Stimulated activated CD8-positive, alpha-beta memory T cell treated with anti-CD3 and anti-CD28 coated beads, Interleukin-2, amount 100 ng/mL, for 1 hour (primary cell): ENCODE results near the gene ZNFX1.

Experiments
- DNase-seq, 2 donors: peaks; one replicate each; pipeline ENCODE4 v3.0.0-alpha.2; 2020; ENCODE audit warnings: low read depth in 2 of 2

The ZNFX1 gene

DNA sequence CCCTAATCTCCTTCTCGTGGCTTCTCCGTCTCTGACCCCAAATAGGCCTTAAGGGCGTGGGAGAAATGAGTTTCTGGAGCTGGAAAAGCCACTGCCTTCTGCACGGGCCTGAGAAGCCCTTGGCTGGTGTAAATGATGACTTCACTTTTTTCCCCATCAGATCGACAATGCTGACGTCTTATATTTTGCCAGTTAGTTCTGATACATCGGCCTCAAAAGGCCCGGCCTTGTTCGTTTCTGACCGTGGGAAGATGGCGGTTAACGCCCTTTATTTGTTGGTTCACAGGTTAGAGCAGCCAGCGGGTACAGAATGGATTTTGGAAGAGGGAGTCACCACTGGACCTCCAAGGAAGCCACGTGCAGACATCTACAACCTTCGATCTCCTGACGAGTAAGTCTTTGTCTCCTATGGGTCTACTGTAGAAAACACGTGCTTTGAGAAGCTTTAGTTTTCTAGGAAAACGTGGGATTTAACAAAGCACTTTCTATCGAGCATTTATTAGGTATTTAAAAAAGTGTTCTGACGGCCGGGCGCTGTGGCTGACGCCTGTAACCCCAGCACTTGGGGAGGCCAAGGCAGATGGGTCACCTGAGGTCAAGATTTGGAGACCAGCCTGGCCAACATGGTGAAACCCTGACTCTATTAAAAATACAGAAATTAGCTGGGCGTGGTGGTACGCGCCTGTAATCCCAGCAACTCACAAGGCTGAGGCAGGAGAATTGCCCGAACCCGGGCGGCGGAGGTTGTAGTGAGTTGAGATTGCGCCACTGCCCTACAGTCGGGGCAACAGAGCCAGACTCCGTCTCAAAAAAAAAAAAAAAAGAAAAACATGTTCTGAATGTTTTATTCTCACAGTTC, 1.2 kb upstream of the ZNFX1 start:
- peak in 1 of 2 donors; percentile 8 for DNase-seq

DNA sequence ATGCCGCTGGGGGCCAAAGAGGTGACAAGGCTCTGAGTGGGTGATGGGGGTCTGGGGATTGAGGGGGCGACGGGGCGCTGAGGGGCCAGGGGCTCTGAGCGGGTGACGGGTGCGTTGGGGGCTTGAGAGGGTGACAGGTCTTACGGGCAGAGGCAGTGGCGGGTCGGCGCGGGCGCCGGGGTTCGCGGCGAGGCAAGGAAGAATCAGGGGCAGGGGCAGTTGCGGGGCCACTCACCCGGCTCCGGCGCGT, 146 bp downstream of the ZNFX1 start:
- no peak for DNase-seq

DNA sequence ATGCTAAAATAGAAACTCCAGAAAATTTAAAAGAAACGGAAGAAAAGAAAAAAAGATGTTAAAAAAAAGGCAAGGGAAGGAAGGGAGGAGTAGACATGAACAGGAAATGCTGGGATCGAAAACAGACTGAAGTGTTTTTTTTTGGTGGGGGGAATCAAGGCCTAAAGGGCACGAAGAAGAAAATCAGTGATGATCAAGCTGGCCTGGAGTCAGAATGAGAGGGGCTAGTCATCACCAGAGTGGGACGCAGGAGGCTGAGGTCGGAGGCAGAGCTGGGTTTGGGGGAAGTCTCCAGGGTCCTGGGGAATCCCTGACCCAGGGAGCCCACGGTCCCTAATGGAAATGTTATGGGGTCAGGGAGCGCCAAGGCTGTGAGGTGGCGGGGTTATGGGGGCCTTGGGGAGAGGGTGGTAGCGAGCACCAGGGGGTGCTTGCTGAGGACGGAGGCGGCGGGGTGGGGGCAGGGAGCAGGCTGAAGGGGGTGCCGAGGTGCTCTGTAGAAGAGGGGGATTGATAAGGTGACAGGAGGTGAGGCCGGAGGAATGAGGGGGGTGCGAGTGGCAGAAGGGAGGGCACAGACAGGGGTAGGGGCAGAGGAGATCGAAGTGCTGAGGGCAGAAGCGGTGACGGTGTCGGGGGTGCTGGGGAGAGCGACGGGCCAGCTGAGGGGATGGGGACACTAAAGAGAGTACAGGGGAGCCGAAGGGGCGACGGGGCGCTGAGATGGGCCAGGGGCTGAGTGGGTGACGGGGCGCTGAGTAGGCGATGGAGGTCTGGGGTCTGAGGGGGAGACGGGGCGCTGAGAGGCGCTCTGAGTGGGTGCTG, 684 bp downstream of the ZNFX1 start:
- DNase-seq, result peak in 1 of 2 donors; percentile 15

DNA sequence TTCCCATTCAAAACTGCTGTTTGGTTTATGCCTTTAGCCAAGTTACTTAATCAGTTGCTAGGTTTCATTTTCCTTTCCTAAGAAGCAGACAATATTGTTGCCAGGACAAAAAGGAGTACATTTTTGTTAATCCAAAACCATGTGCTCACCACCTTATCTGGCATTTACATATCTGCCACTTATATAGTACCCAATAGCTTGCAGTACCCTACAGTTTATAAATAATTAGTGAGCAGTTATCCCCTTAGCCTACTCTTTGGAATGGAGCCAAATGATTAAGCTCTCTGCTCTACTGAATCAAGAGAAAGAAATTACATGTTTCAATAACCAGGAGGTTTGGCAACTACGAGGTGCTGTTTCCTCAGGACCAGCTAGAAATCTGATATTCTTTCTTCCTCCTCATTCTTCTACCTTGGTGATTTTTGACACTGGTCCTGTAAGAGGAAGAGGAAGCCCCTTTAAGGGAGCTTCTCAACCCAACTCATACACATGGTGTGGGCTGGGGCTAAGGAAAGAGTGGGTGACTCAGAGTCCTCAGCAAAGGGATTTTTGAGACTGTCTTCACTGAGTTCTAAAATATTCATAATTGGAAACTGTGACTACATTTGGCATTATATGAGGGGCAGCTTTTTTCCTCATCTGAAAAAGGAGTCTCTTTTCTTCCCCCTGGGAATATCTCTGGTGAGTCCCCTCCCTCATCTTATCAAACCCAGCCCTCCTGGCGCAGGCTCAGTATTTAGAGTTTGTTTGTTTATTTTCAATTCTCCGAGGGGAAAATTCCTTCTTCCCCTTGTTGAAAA, 1.5 kb downstream of the ZNFX1 start:
- peak in 1 of 2 donors; percentile 27 for DNase-seq

DNA sequence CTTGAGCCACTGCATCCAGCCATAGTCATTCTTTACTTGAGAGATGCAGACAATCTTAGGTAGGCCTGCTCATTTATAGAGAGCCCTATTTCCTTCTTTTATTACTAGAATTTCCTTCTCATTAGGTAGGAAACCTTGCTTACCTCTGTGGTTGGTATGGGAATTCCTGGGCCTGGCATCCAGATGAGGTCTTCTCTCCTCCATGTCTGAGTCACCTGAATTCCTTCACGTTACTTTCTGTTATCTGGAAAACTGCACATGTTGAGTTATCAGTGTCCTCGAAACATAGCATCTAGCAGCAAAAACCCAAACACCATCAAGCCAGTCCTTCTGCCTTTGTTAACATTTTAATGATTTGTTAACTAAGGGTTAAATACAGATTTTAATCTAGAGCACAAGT, 2.2 kb downstream of the ZNFX1 start:
- DNase-seq, result no peak

DNA sequence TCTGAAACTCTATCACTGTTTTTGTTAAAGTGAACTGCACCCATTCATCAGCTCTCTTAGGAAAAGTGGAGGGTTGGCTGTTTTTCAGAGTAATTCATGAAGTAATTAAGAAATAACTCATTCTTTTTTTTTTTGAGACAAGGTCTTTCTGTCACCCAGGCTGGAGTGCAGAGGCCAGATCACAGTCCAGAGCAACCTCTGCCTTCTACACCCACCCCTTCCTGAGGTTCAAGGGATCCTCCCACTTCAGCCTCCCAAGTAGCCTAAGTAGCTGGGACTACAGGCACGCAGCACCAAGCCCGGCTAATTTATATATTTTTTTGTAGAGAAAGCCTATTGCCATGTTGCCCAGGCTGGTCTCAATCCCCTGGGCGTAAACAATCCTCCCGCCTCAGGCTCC, 2.6 kb downstream of the ZNFX1 start:
- DNase-seq, result no peak

DNA sequence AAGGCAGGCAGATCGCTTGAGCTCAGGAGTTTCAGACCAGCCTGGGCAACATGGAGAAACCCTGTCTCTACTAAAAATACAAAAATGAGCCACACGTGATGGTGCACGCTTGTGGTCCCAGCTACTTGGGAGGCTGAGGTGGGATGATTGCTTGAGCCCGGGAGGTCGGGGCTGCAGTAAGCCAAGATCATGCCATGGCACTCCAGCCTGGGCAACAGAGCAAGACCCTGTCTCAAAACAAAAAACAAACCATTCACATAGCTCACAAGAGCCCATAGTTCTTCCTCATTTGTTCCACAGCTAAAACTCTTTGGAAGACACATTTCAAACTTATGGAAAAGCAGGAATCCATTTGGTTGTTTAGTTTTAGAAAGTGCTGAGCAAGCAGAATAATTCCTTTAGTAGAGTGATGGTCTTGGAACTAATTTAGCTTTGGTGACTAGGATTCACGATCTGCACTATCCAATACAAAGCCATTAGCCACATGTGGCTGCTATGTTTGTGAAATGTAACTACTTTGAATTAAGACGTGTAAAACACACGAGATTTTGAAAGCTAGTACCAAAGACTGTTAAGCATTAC, 4.1 kb downstream of the ZNFX1 start:
- no peak for DNase-seq

DNA sequence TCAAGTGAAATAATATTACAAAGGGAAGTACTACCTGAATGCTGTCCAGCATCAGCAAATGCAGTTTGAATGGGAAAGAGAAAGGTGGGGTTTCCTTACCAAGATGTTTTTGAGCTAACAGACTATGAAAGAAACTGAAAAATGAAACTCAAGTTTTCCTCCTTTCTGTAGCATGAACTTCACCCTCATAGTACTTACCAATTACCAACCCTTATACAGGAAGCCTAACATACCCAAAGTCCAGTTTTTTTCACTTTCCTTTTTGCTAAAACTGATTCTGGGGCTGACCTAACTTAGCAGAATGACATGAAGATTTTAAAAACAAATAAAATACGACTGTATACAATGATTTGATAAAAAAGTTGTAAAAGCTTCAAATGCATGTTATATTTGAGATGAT, 5.2 kb downstream of the ZNFX1 start:
- no peak for DNase-seq

DNA sequence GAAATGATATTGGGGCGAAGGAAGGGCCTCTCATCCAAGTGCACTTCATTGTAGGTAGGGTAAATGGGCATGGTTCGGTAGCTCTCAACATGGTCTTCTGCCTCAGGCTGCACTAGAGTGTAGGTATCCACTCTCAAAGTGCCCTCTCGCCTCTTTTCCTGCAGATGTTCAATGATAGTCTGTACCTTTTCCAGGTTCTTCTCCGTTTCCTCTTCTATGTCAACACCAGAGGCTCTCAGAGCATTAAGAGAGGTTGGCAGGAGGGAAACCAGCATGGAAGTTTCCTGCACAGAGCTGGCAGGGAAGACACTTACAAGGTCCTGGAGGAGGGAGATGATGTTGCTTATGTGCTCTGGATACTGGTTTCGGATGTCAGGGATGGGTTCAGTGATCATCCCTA, 7.1 kb downstream of the ZNFX1 start:
- no peak for DNase-seq

DNA sequence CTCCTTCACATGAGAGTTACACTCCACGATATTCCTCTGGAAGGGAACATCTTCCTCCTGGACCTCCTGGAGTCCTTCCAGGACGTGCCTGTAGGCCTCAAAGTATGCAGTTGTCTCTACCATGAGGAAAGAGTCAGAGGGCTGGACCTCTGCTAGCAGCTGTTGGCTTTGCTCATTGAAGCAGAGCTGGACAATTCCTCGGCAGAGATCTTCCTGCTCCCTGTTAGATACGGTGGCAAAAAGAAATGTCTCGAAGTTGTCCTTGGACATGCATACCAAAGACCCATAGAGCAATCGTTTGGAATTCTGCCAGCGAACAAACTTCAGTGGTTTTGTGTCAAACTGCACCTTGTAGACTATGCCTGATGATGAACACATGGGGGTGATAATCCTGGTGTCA, 7.7 kb downstream of the ZNFX1 start:
- no peak for DNase-seq

DNA sequence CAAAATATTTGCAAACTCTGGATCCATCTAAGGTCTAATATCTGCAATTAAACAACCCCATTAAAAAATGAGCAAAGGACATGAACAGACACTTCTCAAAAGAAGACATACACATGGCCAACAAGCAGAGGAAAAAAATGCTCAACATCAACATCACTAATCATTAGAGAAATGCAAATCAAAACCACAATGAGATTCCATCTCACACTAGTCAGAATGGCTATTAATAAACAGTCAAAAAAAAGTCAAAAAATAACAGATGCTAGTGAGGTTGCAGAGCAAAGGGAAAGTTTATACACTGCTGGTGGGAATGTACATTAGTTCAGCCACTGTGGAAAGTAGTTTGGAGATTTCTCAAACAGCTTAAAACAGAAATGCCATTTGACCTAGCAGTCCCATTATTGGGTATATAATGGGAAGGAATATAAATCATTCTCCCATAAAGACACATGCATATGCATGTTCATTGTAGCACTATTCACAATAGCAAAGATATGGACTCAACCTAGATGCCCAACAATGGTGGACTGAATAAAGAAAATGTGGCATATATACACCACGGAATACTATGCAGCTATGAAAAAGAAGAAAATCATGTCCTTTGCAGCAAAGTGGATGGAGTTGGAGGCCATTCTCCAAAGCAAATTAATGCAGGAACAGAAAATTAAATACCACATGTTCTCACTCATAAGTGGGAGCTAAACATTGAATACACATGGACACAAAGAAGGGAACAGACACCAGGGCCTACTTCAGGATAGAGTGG, 9.1 kb downstream of the ZNFX1 start:
- DNase-seq, result no peak

DNA sequence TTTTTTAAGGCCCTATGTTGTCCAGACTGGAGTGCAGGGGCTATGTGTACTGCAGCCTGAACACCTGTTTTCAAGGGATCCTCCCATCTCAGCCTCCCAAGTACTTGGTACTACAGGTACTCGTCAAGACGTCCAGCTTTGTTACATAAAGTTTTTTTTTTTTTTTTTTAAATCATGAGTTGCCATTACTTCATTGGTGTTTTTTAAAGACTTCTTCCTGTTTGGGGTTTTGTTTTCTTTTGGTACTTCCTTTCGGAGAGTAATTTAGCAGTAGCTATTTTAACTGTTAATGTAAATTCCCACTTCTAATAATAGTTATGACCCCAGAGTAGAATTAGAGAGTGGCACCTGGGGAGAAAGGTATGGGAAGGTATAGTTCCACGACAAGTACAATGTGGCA, 10.5 kb downstream of the ZNFX1 start:
- no peak for DNase-seq

DNA sequence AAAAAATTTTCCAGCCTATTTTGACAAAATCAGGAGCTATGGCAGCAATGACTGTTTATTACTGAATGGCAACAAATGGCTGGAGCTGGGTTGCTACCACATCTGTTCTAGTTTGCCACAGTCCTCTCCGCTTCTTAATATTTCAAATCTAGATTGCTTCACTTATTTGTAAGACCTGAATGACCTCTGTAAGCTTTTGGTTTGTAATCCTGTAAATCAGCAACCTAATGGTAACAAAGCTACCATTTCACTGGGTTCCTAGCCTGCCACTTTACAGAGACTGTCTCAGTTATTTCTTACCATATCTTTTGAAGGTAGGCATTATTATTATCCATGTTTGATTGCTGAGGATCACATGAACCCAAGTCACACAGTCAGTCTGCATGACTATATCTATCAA, 15.4 kb downstream of the ZNFX1 start:
- no peak for DNase-seq

DNA sequence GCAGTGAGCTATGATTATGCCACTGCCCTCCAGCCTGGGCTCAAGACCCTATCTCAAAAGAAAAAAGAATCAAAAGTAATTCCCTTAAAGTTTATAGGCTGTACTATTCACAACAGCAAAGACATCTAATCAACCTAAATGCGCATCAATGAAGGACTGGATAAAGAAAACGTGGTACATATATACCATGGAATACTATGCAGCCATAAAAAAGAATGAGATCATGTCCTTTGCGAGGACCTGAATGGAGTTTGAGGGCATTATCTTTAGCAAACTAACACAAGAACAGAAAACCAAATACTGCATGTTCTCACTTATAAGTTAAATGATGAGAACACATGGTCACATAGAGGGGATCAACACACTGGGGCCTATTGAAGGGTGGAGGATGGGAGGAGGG, 16.7 kb downstream of the ZNFX1 start:
- no peak for DNase-seq

DNA sequence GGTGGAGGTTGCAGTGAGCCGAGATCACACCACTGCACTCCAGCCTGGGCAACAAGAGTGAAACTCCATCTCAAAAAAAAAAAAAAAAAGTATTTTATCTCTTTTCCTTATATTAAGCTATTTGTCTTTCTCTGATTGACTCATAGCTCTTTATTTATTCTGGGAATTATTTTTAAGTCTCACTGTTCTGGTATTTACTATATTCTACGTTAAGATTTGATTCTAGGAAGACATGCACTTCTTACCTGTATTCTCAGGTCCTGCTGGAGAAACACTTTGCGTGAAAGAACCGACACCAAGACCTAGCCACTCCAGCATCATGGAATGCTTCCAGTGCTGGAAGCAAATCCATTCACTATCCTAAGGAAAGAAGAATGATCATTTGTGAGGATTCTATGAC, 17.6 kb downstream of the ZNFX1 start:
- no peak for DNase-seq

DNA sequence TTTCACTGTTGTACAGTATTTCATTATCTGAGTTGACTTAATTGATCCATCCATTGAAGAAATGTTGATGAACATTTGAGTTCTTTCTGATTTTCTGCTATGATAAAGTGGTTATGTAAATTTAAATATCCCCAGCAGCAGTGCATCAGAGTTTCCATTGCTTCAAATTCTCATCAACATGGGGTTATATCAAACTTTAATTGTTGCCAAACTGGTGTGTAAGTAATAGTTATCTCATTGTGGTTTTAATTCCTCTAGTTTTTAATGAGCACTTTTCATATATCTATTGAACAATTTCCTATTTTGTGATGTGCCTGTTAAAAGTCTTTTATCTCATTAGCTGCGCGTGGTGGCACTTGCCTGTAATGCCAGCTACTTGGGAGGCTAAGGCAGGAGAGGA, 18.1 kb downstream of the ZNFX1 start:
- no peak for DNase-seq

DNA sequence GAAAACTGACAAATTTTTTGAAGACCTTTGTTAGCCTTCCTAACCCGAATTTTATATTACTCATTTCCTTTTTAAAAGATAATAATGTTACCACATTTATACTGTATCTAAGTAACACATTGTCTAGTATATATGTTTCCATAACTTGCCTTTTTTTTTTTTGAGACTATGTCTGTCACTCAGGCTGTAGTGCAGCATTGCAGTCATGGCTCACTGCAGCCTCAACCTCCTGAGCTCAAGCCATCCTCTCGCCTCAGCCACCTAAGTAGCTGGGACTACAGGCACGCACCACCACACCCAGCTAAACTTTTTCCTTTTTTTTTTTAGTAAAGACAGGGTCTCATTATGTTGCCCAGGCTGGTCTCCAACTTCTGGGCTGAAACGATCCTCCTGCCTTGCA, 18.6 kb downstream of the ZNFX1 start:
- DNase-seq, result no peak

DNA sequence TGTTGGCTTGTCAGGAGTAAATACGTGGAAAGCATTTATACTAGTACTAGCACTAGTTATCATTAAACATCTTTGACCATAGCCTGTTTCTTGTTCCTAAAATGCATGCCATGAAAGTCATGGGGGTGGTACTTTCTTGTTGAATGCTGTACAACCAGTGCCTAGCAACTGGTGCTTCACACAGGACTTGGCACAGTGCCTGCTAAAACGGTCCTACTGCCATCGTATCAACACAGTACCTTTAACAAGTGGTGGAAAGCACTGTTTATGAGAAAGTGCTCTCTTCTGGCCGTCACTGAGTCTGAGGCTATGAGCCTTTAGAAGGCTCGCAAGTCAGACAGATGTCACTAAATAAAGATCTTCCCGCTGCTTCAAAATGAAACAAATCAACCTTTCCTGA, 21.6 kb downstream of the ZNFX1 start:
- no peak for DNase-seq

DNA sequence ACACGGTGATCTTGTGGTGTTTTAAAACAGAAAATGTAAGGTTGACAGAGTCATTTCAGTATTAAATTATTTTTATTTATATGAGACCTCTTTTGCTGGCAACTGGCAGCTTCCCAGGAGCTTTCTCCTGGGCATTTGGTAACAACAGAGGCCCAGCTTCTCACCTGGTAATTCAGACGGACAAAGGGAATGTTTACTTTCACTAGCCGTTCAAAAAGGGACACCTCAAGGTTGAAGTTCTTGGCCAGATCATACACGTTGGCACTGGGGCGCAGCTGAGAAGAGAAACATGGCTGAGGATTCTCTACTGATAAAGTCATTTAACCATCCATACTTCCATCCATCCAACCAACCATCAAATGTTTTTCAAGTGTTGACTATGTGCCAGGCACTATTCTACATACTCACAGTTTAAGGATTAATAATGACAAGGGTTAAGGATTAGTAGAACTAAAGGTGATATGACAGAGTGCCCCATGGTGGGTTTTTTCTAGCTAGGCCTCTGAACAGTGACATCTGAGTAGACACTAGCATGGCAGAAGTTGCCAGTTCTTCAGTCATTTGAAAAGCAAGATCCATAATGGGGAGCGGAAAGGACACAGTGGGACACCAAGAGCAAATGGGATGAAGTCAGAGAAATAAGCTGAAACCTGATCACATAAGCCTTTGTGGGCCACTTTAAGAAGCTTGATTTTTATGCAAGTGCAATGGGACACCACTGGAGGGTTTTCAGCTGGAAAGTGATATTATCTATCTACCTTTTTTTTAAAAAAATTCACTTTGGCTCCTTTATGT, 25.1 kb downstream of the ZNFX1 start:
- DNase-seq, result no peak

DNA sequence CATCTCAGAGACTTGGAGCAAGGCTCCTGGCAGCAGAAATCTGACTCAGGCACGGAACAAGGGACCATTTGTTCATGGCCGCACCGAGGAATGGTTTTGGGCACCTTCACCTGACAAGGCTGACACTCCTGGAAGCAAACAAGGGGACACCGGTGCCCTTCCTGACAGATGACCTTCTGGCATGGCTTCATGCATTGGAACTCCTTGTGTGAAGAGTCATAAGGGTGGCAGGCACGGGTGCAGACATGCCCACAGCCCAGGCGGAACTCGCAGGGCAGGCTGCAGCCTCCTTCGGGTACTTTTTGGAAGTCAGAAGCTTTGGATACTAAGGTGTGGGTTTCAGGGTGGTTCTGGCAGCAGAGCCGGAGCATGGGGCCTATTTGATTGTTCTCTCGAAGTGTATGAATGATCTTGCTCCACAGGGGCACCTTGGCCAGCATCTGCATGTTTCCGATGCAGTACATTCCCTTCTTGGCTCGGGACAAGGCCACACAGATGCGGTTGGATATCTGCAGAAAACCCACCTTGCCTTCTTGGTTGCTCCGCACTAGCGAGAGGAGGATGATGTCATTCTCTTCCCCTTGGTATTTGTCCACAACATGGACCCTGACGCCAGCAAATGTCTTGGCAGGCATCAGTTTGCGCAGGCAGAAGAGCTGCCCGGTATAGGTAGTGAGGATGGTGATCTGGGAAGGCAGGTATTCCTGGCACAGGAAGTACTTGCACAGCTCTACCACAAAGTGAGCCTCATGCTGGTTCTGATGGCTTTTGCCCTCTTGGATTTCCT, 28.8 kb downstream of the ZNFX1 start:
- DNase-seq, result no peak
